GM19035 (cell line): ENCODE results near the gene ACOXL.
"Not testable (repeated sequence)": the region's sequence is repeated elsewhere in the genome, so short reads cannot be mapped to it uniquely, and the experiment has no call there.

Source experiments
- ATAC-seq: cut with Tn5 transposase; IDR thresholded peaks from one replicate; pipeline ENCODE4 v1.9.1; 2021; ENCODE audit not compliant: unreplicated experiment

ACOXL gene

DNA sequence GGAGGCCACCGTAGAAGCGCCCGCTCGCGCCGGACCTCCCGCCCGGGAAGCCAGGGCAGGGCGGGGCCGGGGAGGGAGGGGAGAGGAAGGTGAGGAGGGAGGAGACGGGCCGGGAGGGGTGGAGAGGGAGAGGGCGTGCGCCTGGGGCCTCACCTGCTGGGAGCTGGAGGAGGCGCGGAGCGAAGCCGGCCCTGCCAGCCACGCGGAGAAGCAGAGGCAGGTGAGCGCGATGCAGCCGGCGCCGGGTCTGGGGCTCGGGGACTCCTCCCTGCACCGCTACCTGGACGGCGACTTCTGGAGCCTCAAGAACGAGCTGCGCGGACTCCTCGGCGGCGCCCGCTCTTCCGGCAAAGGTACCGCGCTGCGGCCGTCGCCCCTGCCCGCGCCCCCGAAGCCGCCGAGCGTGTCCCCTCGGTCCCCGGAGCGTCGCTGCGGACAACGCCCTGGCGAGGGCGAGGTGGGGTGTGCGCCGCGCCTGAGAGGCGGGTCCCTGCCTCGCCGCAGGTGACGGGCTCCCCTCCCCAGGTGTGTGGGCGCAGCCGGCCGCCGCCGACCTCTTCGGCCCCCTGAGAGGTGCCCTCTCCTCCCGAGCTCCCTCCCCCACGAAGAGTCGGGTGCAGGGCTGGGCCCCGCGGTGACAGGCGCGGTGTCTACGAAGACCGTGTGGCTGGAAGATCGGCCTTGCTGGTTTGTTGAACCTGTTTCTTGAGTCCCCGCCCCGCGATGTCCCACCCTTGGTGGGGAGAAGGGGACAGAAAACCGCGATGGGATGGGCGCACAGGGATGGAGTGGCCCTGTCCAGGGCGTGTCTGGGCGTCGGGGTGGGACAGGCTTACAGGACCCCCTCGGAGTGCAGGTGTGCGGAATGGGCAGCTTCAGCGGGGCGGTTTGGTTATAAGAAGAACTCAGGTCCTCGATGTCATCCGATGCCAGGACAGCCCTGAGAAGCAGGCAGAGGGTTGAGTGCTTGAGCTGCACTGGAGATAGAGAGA lies at the start of gene ACOXL:
TSS of gene ACOXL (plus strand) at position 152 of the 992 bp plus-strand sequence. CDS start 35,817 bp downstream, outside the sequence.
- ATAC-seq = no peak

DNA sequence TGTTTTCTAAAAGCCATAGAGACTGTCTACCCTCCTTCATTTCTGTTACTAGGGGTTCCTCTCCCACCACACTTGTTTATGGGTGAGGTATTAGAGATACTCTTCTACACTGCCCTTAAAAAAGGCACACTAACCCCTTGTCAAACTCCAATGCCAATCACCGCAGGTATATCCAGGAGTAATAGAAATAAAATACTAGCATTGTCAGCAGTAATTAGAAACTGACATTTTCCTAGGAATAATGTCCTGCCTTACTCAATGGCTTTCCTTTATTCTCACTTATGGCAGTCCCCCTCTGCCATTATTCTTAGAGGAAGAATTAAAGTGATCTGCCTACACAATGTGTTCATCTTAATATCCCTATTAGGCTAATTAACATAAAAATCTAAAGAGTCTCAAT lies 49.5 kb upstream of the ACOXL start:
- no peak for ATAC-seq

DNA sequence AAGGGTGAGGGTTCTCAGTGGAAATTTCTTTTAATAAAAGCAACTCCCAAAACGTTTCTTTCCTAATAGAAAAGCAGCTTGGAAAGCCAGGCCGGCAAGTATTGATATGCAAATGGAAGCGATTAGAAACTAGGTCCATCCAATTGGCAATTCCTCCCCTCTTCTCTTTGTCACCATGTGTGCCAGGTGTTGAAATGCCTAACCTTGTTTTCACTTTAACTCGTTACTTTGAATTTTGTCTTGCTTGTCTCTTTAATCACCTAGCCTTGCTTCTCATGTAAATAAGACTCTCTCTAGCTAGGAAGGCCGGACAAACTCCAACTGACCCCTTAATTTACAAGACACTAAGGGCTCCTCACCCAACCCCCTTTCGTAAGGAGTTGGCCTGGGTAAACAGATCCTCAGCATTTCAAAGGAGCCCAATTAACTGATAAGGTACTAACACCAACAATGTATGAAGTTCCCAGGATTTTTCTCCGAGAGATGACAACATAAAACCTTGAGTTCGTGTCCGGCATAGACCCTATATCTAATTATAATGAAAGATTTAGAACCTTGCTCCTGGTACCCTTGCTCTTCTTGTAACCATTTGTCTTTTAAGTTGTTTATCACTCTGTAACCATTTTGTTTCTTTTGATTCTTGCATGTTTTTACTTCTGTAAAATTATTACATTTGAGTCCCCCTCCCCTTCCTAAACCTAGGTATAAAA lies 44.4 kb upstream of the ACOXL start:
- ATAC-seq = not testable (repeated sequence)

DNA sequence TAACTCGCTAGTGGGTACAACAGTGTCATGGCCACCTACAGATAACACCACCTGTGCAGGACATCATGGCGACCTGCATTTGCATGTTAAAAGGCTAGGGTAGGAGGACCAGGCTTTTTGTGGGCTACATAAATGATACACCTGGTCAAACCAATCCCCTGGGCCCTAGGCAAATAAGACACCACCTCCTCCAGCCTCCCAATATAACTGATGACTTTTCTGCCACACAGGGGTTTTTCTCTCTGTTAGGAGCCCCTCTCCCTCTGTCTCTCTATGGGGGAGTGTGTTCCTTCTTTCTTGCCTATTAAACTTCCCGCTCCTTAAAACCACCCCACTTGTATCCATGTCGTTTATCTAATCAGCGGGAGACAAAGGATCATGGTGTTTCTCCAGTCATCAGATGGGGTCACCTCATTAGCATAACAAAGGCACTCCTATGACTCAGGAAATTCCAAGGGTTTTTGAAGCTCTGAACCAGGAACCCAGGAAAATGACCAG lies 43.7 kb upstream of the ACOXL start:
- ATAC-seq = no peak

DNA sequence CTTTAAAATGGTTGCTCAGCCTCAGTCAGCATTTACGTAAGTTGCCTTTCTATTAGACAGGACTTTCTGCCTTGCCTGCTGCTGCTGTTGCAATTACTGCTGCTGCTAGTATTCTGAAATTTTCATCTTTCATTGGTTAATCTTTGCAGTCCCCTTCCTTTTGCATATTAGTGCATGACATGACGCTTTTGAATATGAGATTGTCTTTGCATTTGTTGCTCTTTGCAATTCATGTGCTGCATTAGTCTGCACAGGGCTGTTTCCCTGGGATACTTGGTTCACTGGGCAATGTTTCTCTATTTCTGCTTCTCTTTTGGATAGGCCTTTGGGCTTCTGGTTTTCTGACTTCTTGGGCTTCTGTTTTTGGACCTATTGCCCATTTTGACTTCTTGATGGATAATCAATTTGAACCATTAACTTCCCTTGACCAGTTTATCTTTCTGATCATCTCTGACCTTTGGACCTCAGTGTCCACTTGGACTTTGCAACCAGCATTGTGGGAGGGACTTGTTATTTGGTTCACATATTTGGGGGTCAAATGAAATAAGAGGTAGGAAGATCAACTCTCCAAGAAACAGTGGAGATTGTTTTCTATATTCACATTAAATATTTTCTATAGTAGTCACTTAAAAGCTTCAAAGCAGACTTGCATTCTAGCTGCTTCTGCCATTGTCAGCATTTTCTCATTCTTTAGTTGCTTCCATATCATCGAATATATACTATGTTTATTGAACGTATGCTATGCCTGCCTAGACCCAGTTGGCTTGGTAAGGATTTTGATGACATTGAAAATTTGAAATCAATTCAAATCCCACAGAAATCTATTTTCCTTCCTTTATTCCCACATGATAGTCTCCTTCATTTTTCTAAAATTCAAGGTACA lies 42.0 kb upstream of the ACOXL start:
- no peak for ATAC-seq

DNA sequence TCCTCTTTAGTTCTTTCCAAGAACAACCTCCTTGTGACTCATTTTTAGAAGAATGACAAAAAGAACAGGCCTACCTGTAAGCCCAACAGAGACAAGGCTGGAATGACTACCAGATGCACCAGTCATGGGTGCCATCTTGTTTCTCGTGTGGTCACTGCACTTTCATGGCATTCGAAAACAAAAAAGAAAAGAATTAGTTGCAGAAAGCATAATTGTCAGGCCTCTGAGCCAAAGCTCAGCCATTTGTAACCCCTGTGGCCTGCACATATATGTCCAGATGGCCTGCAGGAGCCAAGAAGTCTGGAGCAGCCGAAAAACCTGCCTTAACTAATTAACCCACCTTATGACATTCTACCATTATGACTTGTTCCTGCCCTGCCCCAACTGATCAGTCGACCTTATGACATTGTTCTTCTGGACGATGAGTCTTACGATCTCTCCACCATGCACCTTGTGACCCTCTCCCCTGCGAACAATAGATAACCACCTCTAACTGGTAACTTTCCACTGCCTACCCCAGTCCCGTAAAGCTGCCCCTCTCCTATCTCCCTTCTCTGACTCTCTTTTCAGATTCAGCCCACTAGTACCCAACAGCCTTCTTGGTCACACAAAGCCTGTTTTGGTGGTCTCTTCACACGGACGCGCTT lies 40.6 kb upstream of the ACOXL start:
- no peak for ATAC-seq

DNA sequence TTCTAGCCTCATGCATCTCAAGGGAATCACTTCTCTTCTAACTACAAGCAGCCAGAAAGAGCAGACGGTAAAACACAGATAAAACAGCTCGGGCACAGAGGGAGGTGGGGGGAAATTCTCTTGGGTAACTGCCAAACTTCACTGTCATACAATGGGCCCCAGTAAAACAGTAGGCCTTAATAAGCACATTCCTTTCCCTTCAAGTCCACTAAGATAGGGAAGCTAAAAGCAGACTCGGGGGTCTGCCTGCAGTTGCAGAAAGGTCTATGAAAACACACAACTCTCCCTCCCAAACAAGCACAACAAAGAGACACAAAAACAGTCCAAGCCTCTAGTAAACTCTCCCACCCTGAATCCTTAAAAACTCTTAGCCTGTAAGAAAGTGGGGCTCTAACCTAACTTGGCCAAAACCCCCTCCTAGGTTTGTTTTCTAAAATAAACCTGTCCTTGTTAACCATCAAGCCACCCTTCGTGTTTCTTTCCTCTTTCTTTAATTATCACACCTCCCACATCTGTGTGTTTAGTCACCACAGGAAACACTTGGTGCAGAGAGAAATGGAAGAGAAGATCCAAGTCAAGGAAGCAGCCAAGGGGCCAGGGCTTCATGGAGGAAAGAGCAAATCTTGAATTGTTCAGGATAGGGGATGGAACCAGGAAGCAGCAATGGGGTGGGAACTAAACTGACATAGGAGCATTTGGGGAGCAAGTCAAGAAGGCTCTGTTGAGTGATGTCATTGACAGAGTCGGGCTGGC lies 37.1 kb upstream of the ACOXL start:
- not testable (repeated sequence) for ATAC-seq

DNA sequence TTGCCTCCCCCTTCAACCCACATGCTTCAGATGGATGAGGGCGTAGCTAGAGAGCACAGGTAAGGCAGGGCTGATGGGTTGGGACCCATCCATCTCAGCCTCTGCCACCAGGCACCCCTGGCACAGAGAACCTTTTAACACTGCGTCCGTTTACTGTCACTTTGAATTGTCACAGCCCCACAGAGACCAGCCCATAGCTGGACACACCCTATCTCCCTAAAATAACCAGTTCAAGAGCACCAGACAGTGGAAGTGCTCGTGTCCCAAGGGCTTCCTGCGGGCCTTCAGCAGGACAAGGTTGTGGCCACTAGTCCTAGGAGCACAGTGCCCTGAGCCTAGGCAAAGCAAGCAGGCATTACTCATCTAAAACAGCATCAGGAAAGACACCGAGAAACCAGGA lies 34.1 kb upstream of the ACOXL start:
- ATAC-seq = not testable (repeated sequence)

DNA sequence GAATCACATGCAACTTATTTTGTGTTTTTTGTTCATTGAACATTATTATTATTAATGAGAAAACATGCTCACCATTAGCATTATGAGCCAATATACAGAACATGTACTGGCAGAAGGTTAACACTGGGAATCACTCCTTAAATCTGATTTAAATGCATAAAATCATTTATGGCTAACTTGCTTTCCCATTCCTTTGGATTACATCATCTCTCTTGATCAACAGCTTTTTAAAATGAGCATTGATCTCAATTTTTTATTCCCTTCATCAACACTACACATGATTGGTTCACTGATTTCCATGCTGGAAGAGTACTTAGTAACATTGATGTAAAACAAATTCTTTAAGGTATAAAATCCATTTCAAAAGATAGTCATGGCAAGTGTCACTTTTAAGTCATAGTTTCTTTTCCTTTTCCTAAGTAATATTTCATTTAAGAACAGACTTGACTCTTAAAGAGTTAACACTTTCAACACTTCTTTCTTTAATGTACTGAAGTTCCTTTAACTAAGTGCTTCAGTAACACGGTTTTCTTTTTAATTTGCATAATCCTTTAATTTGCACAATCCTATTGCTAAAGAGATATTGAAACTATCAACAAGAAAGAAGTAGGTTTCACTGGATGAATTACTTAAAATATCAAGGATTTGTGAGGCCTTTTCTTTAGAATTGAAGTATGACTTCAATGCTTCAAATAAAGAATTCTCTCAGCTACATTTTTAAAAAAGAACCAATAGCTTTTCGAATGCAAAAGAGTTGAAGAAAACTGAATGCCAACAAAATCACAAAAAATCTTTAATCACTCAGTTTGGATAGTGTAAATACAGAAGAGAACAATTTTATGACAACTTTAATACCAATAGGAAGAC lies 29.6 kb upstream of the ACOXL start:
- no peak for ATAC-seq

DNA sequence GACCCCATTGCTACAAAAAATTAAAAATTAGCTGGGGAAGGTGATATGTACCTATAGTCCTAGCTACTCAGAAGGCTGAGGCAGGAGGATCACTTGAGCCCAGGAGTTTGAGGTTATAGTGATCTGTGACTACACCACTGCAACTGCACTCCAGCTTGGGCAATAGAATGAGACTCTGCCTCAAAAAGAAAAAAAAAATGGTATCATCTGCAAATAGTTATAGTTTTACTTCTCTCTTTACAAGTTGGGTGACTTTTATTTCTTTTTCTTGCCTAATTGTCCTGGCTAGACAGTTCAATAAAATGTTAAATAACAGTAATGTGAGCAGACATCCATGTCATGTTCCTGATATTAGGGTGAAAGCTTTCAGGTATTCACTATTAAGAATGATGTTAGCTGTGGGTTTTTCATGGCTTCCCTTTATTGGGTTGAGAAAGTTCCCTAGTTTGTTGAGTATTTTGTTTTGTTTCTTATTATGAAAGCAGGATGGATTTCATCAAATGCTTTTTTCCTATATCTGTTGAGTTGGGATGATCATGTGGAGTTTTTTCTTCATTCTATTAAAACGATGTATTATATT lies 24.9 kb upstream of the ACOXL start:
- ATAC-seq = no peak

DNA sequence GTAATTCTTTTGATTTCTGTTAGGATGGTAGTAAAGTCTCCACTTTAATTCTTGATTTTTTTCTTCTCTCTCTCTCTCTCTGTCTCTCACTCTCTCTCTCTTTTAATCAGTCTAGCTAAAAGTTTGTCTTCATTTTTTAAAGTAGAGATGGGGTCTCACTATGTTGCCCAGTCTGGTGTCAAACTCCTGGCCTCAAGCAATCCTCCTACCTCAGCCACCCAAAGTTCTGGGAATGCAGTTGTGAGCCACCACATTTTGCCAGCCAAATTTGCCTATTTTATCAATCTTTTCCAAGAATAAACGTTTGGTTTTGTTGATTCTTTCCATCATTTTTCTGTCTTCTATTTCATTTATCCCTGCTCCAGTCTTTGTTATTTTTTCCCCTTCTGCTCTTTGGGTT lies 23.9 kb upstream of the ACOXL start:
- ATAC-seq = no peak

DNA sequence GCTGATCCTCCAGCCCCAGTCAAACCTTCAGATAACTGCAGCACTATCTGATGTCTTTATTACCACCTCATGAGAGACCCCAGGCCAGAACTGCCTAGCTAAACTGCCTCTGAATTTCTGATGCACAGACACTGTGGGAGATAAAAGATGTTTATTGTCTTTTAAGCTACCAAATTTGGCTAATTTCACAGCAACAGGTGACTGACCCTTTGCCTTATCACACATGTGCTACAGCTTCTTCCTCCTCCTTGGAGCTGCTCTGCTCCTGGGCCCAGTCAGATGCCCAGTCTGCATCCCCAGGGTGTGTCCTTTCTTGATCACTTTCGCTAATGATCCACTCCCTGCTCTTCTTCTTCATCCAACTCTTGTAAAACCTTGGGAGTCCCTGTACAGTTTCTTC lies 19.6 kb upstream of the ACOXL start:
- no peak for ATAC-seq

DNA sequence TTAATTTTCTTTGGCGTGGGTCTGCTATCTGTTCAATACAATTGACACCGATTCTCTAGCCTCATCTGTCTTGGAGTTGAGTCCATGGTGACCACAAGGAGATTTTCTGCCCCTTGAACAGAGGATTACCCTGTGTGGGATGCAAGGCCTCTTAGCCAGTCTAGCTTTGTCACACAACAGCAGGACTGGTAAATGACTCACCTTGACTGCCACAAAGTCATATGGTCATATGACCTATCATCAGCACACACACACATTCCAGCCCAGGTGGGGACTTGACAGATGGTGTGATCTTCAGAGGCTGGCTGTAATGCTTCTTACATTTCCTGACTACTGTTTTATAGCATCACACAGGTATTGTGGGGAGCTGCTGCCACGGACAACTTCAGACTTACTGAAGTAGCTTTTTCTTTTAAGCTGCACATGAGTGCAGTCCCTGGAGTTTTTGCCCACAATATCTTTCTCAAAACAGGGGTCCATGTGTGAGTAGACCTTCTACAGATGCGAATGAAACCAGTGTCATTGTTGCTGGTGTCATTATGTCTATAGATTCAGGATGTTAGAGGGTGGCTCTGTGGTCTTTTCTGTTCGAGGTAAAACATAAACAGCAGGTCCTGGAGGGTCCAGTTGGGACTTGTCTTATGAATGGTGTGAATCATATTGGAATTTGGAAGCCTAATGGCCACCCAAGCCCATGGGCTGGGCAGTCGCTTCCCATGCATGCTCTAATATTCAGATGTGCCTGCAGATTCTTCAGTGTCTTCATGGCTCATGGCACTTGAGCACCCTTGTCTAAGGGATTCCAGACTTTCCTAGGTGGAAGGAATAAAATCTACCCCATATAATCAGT lies 18.6 kb upstream of the ACOXL start:
- ATAC-seq = no peak

DNA sequence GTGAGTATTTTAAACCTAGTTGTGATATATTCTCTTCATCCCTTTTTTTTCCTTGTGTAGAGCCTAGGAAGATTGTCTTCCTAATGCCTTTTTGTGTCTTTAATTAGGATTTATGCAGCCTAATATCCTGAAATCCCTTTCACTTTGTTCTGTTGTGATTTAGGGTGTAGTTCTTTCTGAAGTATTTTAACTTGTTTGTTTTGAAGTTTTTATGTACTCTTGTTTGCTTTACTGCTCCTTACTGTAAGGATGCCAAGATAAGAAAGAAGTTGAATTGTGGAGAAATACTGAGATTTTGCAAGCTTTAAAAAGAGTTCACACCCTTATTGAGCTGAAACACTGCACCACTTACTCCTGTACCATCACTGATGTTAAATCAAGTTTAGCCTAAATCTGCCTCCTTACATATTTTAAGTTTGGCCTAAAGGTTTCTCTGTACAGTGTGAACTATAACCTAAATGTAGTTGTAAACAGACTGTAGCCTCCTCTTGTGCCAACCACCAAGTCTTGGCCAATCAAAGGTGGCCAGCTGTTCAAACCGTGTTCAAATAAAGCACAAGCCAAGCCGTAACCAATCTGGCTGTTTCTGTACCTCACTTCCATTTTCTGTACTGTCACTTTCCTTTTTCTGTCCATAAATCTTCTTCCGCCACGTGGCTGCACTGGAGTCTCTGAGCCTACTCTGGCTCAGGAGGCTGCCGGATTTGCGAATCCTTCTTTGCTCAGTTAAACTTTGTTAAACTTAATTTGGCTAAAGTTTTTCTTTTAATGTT lies 17.7 kb upstream of the ACOXL start:
- ATAC-seq = no peak

DNA sequence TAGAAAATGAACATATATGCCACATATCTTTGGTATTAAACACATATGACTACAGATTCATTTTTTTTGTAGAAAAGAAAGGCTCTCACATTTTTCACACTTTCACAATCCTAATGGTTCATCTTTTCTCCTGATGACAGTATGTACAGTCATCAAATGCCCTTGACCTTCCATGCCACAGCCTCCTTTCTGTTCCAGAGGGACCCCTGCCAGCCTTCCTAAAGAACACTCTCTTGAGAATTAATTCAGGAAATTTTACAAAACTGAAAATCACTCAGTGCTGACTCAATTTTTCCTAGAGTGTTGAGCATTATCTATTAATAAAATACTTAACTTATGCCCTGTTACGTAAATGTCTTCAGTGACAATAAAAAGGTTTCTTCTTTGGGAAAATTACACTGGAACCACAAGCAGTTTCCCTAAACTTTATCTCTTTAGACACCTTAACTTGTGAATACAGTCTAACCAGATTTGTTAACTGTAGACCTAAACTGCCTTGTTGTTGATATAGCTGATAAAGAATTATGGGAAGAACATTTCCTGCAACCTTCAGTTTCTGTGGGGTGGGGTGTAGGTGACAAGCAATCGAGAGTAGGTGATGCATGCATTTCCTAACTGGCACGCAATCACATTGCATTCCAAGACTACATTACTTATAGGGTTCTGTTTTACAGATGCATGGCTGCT lies 15.3 kb upstream of the ACOXL start:
- no peak for ATAC-seq

DNA sequence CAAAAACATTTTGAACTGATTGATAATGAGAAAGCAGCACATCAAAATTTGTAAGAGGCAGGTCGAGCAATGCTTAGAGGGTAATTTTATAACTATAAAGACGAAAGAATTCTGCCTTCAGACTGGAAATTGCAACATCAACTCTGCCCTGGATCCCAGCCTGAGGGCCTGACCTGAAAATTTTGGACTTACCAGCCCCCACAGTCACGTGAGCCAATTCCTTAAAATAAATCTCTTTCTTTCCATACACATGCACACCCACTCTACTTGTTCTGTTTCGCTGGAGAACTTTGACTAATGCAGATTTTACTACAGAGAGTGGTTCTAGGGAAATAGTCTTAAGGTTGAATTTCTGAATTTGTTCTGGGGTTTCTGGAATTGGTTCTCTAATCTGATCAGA lies 14.6 kb upstream of the ACOXL start:
- no peak for ATAC-seq
